Type B pancreatic cell (in vitro differentiated cells): ENCODE results near the gene SLC6A11. TPM values are rescaled to one million over a fixed set of nuclear protein-coding genes. Genes with fewer than 3 reads are reported as not detected.

ENCODE experiments used
- DNase-seq: peaks from one replicate; pipeline ENCODE4 v3.0.0; 2021; ENCODE audit warnings: mixed read lengths; ENCODE audit not compliant: unreplicated experiment; ENCODE audit errors: extremely low spot score
- H3K27ac Mint-ChIP-seq: 2 replicates; pipeline ENCODE4 v1.8.0; 2021; ENCODE audit warnings: mild to moderate bottlenecking, mixed read lengths
- H3K27me3 Mint-ChIP-seq: 2 replicates; pipeline ENCODE4 v1.8.0; 2021; ENCODE audit warnings: mixed read lengths
- H3K36me3 Mint-ChIP-seq: 2 replicates; pipeline ENCODE4 v1.8.0; 2021; ENCODE audit warnings: mixed read lengths
- H3K4me1 Mint-ChIP-seq: one replicate; pipeline ENCODE4 v1.8.0; 2021; ENCODE audit warnings: mixed read lengths; ENCODE audit not compliant: unreplicated experiment
- H3K4me3 Mint-ChIP-seq: 2 replicates; pipeline ENCODE4 v1.8.0; 2021; ENCODE audit warnings: mild to moderate bottlenecking, mixed read lengths
- H3K9me3 Mint-ChIP-seq: 2 replicates; pipeline ENCODE4 v1.8.0; 2021; ENCODE audit warnings: mixed read lengths
- total RNA-seq: library from RNA; stranded (reverse); gene quantifications from 2 replicates; pipeline ENCODE4 v1.2.1, GENCODE V29; 2021; ENCODE audit warnings: low replicate concordance
- TF ChIP-seq, protein P1 (sequence below): fragments of 200-600 bp; sonication (generic); conservative IDR thresholded peaks from 2 replicates; pipeline ENCODE4 v1.5.0; 2021; ENCODE audit warnings: antibody characterized with exemption, mild to moderate bottlenecking

Gene SLC6A11
- total RNA-seq, 1 donor from 2014 or later: 3.0 TPM

DNA sequence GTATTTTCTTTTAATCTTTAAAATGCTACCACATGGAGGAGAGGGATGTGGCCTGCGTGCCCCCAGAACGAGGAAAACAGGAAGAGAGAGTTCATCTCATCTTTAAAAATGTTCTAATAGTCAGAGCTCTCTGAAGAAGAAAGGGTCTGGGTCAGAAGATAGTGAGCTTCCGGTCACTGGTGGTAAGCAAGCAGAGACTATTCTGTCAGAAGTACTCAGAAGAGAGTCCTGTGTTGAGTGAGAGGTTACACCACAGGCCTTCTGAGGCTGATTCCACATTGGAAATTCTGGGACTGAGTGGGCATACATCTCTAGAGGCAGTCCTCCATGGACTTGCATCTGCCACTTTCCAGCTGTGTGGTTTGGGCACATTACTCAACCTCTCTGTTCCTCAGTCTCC is 94.3 kb downstream of the SLC6A11 start:
- TF ChIP-seq, protein P1, sequence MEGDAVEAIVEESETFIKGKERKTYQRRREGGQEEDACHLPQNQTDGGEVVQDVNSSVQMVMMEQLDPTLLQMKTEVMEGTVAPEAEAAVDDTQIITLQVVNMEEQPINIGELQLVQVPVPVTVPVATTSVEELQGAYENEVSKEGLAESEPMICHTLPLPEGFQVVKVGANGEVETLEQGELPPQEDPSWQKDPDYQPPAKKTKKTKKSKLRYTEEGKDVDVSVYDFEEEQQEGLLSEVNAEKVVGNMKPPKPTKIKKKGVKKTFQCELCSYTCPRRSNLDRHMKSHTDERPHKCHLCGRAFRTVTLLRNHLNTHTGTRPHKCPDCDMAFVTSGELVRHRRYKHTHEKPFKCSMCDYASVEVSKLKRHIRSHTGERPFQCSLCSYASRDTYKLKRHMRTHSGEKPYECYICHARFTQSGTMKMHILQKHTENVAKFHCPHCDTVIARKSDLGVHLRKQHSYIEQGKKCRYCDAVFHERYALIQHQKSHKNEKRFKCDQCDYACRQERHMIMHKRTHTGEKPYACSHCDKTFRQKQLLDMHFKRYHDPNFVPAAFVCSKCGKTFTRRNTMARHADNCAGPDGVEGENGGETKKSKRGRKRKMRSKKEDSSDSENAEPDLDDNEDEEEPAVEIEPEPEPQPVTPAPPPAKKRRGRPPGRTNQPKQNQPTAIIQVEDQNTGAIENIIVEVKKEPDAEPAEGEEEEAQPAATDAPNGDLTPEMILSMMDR: no peak
- Mint-ChIP-seq H3K27ac (no peak overlapping the region), H3K27me3 (peaks cover 17% of the 10 kb centered on the region), H3K36me3 (no peaks in the 10 kb centered on the region), H3K4me3 (no peak overlapping the region), H3K4me1 (no peaks in the 10 kb centered on the region), H3K9me3 (peaks cover 21% of the 10 kb centered on the region)
- no peak for DNase-seq

DNA sequence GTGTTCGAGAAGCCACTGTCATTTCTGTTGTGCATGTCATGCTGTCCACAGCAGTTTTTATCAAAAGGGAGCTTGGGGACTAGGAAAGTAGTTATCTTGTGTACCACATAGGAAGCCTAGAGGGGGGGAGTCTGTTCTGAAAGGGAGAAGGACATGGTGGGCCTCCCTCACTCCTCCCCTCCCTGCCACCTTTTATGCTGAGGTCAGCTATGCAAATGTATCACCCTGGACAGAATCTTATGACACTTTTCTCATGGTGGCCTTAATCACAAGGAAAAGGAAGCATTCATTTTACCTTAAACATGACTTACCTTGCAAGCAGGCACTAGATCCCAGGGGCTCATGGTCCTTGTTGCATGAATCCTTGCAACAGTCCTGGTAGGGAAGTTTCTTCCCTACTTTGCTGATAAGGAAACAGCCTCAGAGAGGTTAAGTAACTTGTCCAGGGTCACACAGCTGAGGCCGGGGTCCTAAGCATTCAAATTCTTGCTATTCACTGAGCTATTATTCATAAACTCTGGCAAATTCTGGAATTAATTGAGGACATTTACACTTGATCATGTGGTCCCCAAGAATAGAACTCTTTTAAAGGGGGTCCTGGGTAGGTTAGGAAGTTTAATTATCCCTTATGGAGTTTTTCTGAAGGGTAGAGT is 95.4 kb downstream of the SLC6A11 start:
- DNase-seq: no peak
- Mint-ChIP-seq H3K27me3 (peaks cover 17% of the 10 kb centered on the region), H3K36me3 (no peaks in the 10 kb centered on the region), H3K9me3 (peaks cover 13% of the 10 kb centered on the region), H3K27ac (no peak overlapping the region), H3K4me3 (no peak overlapping the region), H3K4me1 (no peaks in the 10 kb centered on the region)
- TF ChIP-seq, protein P1: no peak

DNA sequence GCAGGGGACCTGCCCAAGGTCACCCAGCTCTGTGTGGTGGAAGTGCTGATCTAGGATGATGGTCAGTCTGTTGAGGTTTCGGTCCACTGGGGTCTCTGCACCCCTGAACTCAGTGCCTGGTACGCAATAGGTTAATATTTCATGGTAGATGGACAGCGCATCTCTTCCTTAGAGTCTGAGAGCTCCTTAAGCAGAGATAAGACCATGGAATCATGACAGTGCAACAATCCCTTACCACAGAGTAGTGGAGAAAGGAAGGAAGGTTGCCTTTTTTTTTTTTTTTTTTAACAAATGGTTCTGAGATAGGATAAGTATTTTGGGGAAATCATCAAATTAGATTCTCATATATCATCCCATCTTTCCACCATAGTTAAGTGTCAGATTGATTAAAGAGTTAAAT is 96.8 kb downstream of the SLC6A11 start:
- no peak for DNase-seq
- H3K27ac Mint-ChIP-seq: no peak overlapping the region
- peaks cover 4% of the 10 kb centered on the region for H3K9me3 Mint-ChIP-seq
- no peaks in the 10 kb centered on the region for H3K4me1 Mint-ChIP-seq
- H3K4me3 Mint-ChIP-seq: no peak overlapping the region
- TF ChIP-seq, protein P1: no peak
- H3K27me3 Mint-ChIP-seq: peaks cover 17% of the 10 kb centered on the region
- H3K36me3 Mint-ChIP-seq: no peaks in the 10 kb centered on the region

DNA sequence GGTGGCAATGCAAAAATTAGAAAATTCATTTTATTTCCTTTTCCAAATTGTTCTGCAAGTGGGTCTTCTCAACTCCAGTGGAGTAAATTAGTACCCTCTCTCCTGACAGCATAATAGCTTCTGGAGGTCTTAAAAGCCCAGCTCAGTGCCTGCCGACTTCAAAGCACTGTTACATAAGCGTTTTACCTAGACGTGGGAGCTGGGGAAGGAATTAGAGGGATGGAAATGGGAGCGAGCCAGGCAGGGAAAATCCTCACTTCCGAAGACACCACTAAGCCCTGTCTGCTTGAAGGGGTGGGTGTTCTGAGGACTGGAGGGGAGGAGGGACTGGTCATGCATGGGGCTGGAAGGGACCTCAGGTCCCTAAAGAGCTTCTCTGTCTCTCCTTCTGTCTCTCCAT is 99.3 kb downstream of the SLC6A11 start:
- DNase-seq: no peak
- Mint-ChIP-seq H3K36me3 (no peaks in the 10 kb centered on the region), H3K4me1 (no peaks in the 10 kb centered on the region), H3K9me3 (no peaks in the 10 kb centered on the region), H3K27ac (no peak overlapping the region), H3K4me3 (no peak overlapping the region), H3K27me3 (peaks cover 18% of the 10 kb centered on the region)
- TF ChIP-seq, protein P1: no peak

DNA sequence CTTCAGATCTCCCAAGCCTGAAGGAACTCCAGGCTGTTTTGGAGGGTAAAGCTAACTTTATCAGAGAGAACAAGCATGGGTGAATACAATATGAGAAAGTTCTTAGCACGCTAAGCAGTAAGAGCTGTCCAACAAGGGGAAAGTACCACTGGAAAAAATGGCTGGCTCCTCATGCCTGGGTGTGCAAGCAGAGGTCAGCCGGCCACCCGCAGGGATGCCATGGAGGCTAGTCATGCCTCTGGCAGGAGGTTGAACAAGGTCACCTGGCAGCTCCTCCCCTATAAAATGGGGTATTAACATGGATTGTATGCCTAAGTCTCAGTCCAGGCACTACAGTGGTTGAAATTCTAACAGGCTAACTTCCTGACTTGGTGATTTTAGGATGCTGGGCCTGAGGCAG is 101.1 kb downstream of the SLC6A11 start:
- Mint-ChIP-seq H3K9me3 (no peaks in the 10 kb centered on the region), H3K4me3 (no peak overlapping the region), H3K27me3 (peaks cover 27% of the 10 kb centered on the region), H3K27ac (no peak overlapping the region), H3K4me1 (no peaks in the 10 kb centered on the region), H3K36me3 (no peaks in the 10 kb centered on the region)
- DNase-seq: peak; percentile 52
- TF ChIP-seq, protein P1: no peak
